Measurements from ENCODE around the gene RNF41.
A peak's percentile ranks its signal among the peaks of the same experiment; 100 is the strongest.
"Not testable (repeated sequence)": the region's sequence is repeated elsewhere in the genome, so short reads cannot be mapped to it uniquely, and the experiment has no call there.

The RNF41 gene

GRCh38 chr12:56163533-56164344, 58.0 kb downstream of the RNF41 start:
- DNase-seq: no peak

- no peak for DNase-seq
Observed at GRCh38 chr12:56162468-56163290, 59.0 kb downstream of the RNF41 start.

- no peak for DNase-seq
Observed at GRCh38 chr12:56161690-56162351, 59.9 kb downstream of the RNF41 start.

GRCh38 chr12:56160894-56161689, 60.6 kb downstream of the RNF41 start:
- no peak for DNase-seq

GRCh38 chr12:56160193-56160763, 61.4 kb downstream of the RNF41 start:
- DNase-seq: no peak

- no peak for DNase-seq
Observed at GRCh38 chr12:56159482-56160192, 62.1 kb downstream of the RNF41 start.

- DNase-seq: peak; percentile 76
Observed at GRCh38 chr12:56158926-56159461, 62.7 kb downstream of the RNF41 start.

- peak; percentile 97 for DNase-seq
Observed at GRCh38 chr12:56158029-56158925, 63.4 kb downstream of the RNF41 start, which contains the start of gene MYL6. Gene MYL6, plus strand, starts transcription at chr12:56158359. Its CDS starts 43 bp downstream, at chr12:56158402.

GRCh38 chr12:56157201-56158028, 64.3 kb downstream of the RNF41 start:
- DNase-seq: peak; percentile 85

GRCh38 chr12:56156464-56157200, 65.1 kb downstream of the RNF41 start:
- not testable (repeated sequence) for DNase-seq

- DNase-seq: no peak
Observed at GRCh38 chr12:56155256-56155845, 66.4 kb downstream of the RNF41 start.

GRCh38 chr12:56154818-56155217, 66.9 kb downstream of the RNF41 start:
- DNase-seq: no peak

GRCh38 chr12:56154246-56154771, 67.4 kb downstream of the RNF41 start:
- DNase-seq: no peak

- DNase-seq: no peak
Observed at GRCh38 chr12:56153678-56154065, 68.0 kb downstream of the RNF41 start.

- DNase-seq: no peak
Observed at GRCh38 chr12:56152756-56153677, 68.7 kb downstream of the RNF41 start.

All from MV-4-11 (cell line).